ENCODE measurements around the gene KAZN.

Gene KAZN

DNA sequence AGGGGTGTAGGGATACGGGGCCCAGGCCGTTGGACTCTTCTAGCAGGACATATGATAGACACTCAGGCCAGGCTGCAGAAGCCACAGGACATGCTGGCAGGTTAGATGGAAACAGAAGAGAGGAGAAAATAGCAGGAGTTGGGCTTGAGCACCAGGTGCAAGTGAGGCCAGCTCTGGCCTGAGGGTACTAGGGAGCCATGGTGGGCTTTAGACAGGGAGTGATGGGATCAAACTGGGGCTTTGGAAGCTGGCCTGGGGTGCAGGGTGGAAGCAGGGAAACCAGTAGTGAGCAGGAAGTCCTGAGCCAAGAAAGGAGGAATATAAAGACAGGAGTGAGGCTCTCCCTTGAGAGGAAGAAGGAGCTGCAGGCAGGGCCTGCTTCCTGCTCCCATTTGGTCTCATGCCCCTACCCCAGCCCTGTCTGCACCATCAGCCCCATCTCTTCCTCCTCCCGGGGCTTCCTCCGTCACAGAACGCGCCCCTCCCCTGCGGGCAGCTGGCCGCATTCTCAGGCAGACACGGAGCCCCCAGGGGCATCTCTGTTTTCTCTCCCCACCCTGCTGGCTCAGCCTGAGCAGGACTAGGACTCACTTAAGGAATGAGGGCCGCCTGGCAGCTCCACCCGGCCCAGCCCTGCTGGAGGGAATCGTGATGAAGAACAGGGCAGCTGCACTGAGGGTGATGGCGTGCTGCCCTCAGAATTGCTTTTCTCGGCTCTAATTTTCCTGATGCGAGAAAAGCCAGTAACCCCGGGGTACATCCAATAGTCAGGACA, 389.5 kb downstream of the KAZN start:
- DNase-seq (ENCODE audit: low read depth) = no peak
- TF ChIP-seq, protein P1, sequence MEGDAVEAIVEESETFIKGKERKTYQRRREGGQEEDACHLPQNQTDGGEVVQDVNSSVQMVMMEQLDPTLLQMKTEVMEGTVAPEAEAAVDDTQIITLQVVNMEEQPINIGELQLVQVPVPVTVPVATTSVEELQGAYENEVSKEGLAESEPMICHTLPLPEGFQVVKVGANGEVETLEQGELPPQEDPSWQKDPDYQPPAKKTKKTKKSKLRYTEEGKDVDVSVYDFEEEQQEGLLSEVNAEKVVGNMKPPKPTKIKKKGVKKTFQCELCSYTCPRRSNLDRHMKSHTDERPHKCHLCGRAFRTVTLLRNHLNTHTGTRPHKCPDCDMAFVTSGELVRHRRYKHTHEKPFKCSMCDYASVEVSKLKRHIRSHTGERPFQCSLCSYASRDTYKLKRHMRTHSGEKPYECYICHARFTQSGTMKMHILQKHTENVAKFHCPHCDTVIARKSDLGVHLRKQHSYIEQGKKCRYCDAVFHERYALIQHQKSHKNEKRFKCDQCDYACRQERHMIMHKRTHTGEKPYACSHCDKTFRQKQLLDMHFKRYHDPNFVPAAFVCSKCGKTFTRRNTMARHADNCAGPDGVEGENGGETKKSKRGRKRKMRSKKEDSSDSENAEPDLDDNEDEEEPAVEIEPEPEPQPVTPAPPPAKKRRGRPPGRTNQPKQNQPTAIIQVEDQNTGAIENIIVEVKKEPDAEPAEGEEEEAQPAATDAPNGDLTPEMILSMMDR (IDR thresholded peaks at IDR 0.05; ENCODE audit: control insufficient read depth, extremely low read depth, insufficient read depth) = no peak
- no peak overlapping the region for H3K4me3 ChIP-seq (ENCODE audit: low read depth, low read length)

DNA sequence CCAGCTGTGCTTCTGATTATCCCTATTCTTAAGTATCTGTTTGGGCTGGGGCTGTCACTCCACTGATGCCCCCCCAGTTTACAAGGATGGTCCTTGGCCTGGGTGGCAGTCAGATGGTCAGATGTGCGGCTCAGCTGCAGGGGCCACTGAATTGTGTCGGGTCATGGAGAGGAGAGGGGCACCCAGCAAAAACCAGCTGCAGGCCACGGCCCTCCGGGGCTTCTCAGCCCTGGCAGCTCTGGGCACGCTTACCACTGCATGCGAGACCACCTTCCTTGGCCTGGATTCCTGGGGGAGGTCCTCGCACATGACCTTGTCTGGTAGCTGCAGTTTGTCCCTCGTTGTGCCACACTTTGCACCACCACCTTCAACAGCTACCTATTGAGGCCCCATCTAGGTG, 390.2 kb downstream of the KAZN start:
- TF ChIP-seq, protein P1 (IDR thresholded peaks at IDR 0.05; ENCODE audit: control insufficient read depth, extremely low read depth, insufficient read depth) = no peak
- H3K4me3 ChIP-seq (ENCODE audit: low read depth, low read length) = no peak overlapping the region

GRCh38 chr1:14989931-14990728, 391.6 kb downstream of the KAZN start:
- H3K4me3 ChIP-seq (ENCODE audit: low read depth, low read length) = no peak overlapping the region
- TF ChIP-seq, protein P1 (IDR thresholded peaks at IDR 0.05; ENCODE audit: control insufficient read depth, extremely low read depth, insufficient read depth) = no peak
- no peak for DNase-seq (ENCODE audit: low read depth)

More for the DNA sequence above, 390.2 kb downstream of the KAZN start:
- no peak for DNase-seq (ENCODE audit: low read depth)

- no peak for DNase-seq (ENCODE audit: low read depth)
- TF ChIP-seq, protein P1 (IDR thresholded peaks at IDR 0.05; ENCODE audit: control insufficient read depth, extremely low read depth, insufficient read depth) = no peak
- H3K4me3 ChIP-seq (ENCODE audit: low read depth, low read length) = no peak overlapping the region
These were observed 394.9 kb downstream of the KAZN start for GRCh38 chr1:14993414-14993813.

DNA sequence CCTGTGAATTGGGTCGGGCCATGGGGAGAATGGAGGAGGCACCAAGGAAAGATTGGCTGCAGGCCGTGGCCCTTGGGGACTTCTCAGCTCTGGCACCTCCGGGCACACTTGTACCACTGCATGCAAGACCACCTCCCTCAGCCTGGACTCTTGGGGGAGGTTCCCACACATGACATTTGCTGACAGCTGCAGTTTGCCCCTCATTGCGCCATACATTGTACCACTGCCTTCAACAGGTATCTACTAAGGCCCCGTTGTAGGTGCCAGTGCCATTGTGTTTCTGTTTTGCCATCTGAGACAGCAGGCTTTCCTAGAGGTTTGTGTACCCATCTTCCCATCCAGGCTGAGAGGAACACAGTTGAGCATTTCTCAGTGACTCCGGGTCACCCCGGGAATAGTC, 395.7 kb downstream of the KAZN start:
- TF ChIP-seq, protein P1 (IDR thresholded peaks at IDR 0.05; ENCODE audit: control insufficient read depth, extremely low read depth, insufficient read depth) = no peak
- H3K4me3 ChIP-seq (ENCODE audit: low read depth, low read length) = no peak overlapping the region
- no peak for DNase-seq (ENCODE audit: low read depth)

DNA sequence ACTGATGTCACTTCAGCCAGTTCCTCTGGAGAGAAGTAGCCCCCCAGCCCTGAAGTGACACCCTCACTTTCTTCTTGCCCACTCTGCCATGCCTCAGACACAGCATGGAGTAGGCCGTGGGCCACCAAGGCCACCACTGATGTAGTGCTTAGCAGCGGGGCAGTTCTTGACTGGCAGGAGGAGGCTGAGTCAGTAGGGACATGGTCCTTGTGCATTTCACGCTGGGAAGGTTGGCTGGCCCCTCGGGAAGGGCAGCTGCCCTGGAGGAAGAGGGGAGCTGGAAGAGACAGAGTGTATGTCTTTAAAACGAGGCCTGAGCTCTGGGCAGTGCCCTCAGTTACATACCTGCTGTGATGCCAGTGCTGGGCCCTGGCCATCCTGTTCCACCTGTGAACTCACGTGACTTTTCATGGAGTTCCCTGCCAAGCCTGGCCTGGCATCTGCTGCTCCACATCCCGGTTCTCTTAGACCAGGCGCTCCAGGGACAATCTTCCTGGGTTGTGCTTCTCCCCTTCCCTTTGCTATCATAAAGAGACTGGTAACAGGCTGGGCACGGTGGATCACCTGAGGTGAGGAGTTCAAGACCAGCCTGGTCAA, 396.5 kb downstream of the KAZN start:
- no peak overlapping the region for H3K4me3 ChIP-seq (ENCODE audit: low read depth, low read length)
- TF ChIP-seq, protein P1 (IDR thresholded peaks at IDR 0.05; ENCODE audit: control insufficient read depth, extremely low read depth, insufficient read depth) = no peak
- peak; percentile 62 for DNase-seq (ENCODE audit: low read depth)

Measured in LNCaP clone FGC (cell line).